HG03135 (cell line): ENCODE results near the gene SOST.

ENCODE experiments used
- ATAC-seq: cut with Tn5 transposase; IDR thresholded peaks from one replicate; pipeline ENCODE4 v1.9.1; 2021; ENCODE audit warnings: mild to moderate bottlenecking, moderate library complexity; ENCODE audit not compliant: unreplicated experiment

SOST gene

GRCh38 chr17:43710101-43710500 lies 48.5 kb downstream of the SOST start:
- no peak for ATAC-seq

GRCh38 chr17:43709210-43709609 lies 49.4 kb downstream of the SOST start:
- no peak for ATAC-seq

- ATAC-seq, result no peak
Observed at GRCh38 chr17:43707184-43707583, 51.4 kb downstream of the SOST start.

GRCh38 chr17:43706235-43706634 lies 52.4 kb downstream of the SOST start:
- no peak for ATAC-seq
